ENCODE data around the gene SLC50A1.

DNA sequence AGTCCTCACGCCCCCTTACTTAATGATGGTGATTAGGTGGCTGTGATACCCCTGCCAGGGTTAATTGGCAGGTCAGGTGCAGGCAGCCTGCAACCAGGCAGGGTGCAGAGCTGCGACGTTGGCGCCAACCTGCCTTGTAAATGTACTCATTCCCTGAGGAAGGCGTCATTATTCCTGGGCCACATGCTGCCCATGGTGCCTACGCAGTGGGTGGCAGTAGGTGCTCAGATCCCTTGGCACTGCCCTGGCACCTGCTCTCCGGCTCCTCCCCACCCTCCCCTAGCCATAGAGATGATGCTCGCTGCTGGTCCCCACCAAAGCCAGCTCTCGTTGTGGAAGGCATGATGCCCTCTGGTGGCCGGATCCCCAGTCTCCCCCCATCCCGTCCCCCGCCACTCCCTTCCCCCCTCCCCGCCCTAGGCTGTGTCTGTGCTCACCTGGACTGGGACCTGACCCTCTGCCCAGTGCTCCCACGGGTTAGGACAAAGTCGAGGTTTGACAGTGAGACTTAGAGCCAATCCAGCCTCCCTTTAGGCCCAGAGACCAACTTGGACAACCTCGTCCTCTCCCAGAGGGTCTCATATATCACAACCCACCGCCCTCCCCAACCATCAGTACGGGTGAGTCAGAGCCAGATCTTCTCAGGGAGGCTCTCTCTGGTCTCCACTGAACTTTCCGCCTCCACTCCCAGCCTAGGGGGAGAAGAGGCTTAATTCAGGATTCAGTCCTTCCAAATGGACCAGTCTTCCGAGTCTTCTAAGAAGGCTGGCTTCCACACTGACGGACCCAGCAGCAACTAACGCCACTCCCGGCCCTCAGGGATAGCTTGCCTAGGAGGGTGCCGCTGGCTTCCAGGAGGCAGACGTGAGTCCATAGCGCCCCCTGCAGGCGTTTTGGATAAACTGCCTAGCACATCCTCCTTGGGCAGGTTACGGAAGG lies 31.8 kb downstream of the SLC50A1 start:
- TF ChIP-seq TAF1 (conservative IDR thresholded peaks at IDR 0.05) (no peak), CTCF (IDR thresholded peaks at IDR 0.05; ENCODE audit: low read depth, low read length, missing input control) (peak; percentile 89), FOXA1 (IDR thresholded peaks at IDR 0.05) (no peak), SP1 (IDR thresholded peaks at IDR 0.05) (no peak), ATF3 (IDR thresholded peaks at IDR 0.05) (no peak), RXRA (IDR thresholded peaks at IDR 0.05) (peak; percentile 39 to 55), RAD21 (IDR thresholded peaks at IDR 0.05) (peak; percentile 97 to 99), HNF4A (conservative IDR thresholded peaks at IDR 0.05) (peak; percentile 11 to 46), YY1 (IDR thresholded peaks at IDR 0.05) (no peak), REST (IDR thresholded peaks at IDR 0.05) (no peak)
- TF ChIP-seq, protein P1, sequence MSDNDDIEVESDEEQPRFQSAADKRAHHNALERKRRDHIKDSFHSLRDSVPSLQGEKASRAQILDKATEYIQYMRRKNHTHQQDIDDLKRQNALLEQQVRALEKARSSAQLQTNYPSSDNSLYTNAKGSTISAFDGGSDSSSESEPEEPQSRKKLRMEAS (IDR thresholded peaks at IDR 0.05) = no peak

All from liver (tissue), 3 donors.